Heart left ventricle (tissue), 13 donors: ENCODE results near the gene TMEM101.

Experiments used
- POLR2A ChIP-seq, 2 donors: fragments of 450-650 bp; IDR thresholded peaks; one replicate each; pipeline ENCODE4 v1.6.1; 2017; ENCODE audit warnings: antibody characterized with exemption in 2 of 2, mild to moderate bottlenecking in 2 of 2, moderate library complexity in 2 of 2
- TF ChIP-seq, protein P1 (sequence below), 12 donors: fragments of 200-600 bp; sonication (generic) in 4 of 12; IDR thresholded peaks; one replicate each; pipeline versions ENCODE4 v1.5.0 to v1.8.0; 2018 to 2022; ENCODE audit warnings: antibody characterized with exemption in 12 of 12, mild to moderate bottlenecking in 5 of 12
- donor health status: ischemic (EF 13 %, LVEDD 7.1; RV severe dilation, severe dysfunction).
- donor health status: DM: no; HTN: yes; CAD: no.
- donor health status: DM: no; HTN: no; CAD: no.
- donor health status: ischemic (EF 25% LVEDD 6.9; RV normal size, moderate dysfunction).
- donor health status: ischemic (EF 25% LVEDD 5.7; RV mildly dilated, moderate dysfunction).
- donor health status: ischemic (EF 35%, LVEDD 5.7; RV mildly dilated, moderate dysfunction).
- donor health status: nonischemic (EF 11% LVEDD 7.7; RV severe dilation, severe dysfunction).
- donor health status: DM: yes; HTN: yes; CAD: no.
- donor health status: PGD.
- donor health status: ischemic (EF 29% LVEDD 5.4; RV normal size, mild dysfunction).
- donor health status: nonischemic (EF 23%, LVEDD 6.1; RV moderate dilation, normal function).

DNA sequence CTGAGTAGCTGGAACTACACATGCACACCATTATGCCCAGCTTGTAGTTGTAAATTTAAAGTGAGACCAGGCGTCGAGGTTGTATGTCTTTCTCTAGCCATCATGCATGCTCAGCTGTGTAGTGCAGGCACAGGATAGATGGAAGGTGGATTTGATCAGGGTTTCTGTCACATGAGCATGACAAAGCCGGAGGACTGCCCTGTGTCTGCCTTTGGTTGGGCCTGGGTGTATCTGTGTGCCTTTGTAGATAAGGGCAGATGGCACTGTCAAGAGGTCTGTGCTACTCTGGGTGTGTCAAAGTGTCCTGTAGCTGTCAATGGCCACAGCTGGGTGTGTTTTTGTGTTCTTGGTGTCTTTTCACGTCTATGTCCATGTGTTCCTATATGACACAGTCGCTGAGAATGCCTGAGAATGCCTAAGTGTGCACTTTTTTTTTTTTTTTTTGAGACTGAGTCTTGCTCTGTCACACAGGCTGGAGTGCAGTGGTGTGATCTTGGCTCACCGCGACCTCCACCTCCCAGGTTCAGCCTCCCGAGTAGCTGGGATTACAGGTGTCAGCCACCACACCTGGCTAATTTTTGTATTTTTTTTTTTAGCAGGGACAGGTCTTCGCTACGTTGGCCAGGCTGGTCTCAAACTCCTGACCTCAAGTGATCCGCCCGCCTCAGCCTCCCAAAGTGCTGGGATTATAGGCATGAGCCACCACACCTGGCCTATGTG, 14.5 kb downstream of the TMEM101 start:
- no peak for TF ChIP-seq POLR2A (IDR thresholded peaks at IDR 0.05)
- TF ChIP-seq, protein P1, sequence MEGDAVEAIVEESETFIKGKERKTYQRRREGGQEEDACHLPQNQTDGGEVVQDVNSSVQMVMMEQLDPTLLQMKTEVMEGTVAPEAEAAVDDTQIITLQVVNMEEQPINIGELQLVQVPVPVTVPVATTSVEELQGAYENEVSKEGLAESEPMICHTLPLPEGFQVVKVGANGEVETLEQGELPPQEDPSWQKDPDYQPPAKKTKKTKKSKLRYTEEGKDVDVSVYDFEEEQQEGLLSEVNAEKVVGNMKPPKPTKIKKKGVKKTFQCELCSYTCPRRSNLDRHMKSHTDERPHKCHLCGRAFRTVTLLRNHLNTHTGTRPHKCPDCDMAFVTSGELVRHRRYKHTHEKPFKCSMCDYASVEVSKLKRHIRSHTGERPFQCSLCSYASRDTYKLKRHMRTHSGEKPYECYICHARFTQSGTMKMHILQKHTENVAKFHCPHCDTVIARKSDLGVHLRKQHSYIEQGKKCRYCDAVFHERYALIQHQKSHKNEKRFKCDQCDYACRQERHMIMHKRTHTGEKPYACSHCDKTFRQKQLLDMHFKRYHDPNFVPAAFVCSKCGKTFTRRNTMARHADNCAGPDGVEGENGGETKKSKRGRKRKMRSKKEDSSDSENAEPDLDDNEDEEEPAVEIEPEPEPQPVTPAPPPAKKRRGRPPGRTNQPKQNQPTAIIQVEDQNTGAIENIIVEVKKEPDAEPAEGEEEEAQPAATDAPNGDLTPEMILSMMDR (IDR thresholded peaks at IDR 0.05): no peak
